ENCODE results near the gene SOX4. TPM values are rescaled to one million over a fixed set of nuclear protein-coding genes. Genes with fewer than 3 reads are reported as not detected.
A peak's percentile ranks its signal among the peaks of the same experiment; 100 is the strongest.

The SOX4 gene
- polyA plus RNA-seq, 1 of the 3 experiments (the other 2 are of a cell fraction): 5.5 TPM

- H3K9me3 ChIP-seq: no peaks in the 10 kb centered on the region
- peaks cover 12% of the 10 kb centered on the region for H3F3A ChIP-seq (replicated peaks; ENCODE audit: insufficient read depth)
- no peak for TF ChIP-seq FOXM1 (IDR thresholded peaks at IDR 0.05; ENCODE audit: low read depth)
- TF ChIP-seq TAF1 (IDR thresholded peaks at IDR 0.05; ENCODE audit: borderline replicate concordance, low read depth, low read length): peak; percentile 85
- TF ChIP-seq SIN3A (IDR thresholded peaks at IDR 0.05; ENCODE audit: borderline replicate concordance, low read depth, low read length): peak; percentile 67; the same call in 1 of the 2 replicates
- TF ChIP-seq SMC3 (IDR thresholded peaks at IDR 0.05; ENCODE audit: low read depth, low read length): peak; percentile 4; the same call in 1 of the 2 replicates
- no peak; the same call in 1 of the 2 replicates for TF ChIP-seq MXI1 (IDR thresholded peaks at IDR 0.05; ENCODE audit: low read depth, low read length)
- no peak for TF ChIP-seq FOSL2 (IDR thresholded peaks at IDR 0.05; ENCODE audit: borderline replicate concordance, low read depth)
- TF ChIP-seq REST (IDR thresholded peaks at IDR 0.05; ENCODE audit: low read depth, low read length): 0 out of 2 replicates have a peak, but pooled peaks have one; percentile 27
- peak; percentile 43; the same call in 1 of the 2 replicates for TF ChIP-seq NRF1 (IDR thresholded peaks at IDR 0.05; ENCODE audit: low read depth, low read length)
- TF ChIP-seq GABPA (IDR thresholded peaks at IDR 0.05; ENCODE audit: low read depth): peak; percentile 53; the same call in 1 of the 2 replicates
- TF ChIP-seq RAD21 (IDR thresholded peaks at IDR 0.05; ENCODE audit: low read length): no peak
- peak overlapping the region; percentile 75 for H3K9ac ChIP-seq
- no peaks in the 10 kb centered on the region for H3K9me2 ChIP-seq
- DNase-seq: peak; percentile 58
- H4K20me1 ChIP-seq (ENCODE audit: insufficient read depth): no peaks in the 10 kb centered on the region
- no peaks in the 10 kb centered on the region for H3K36me3 ChIP-seq (replicated peaks in 1 of 2; ENCODE audit: control insufficient read depth in 1 of 2, insufficient read depth in 2 of 2, low read length in 1 of 2)
- H2AFZ ChIP-seq (ENCODE audit: low read depth): peak overlapping the region; percentile 97
- ChIA-PET POLR2A (interaction anchor here (0.7 to 3.5 kb wide), 30 partner anchors 10 to 1860 kb away, joined by 3 to 50 read pairs (median 5); no protein-coding TSS in a partner anchor), CTCF (interaction anchor here (0.6 to 4.4 kb wide), 48 partner anchors 8 to 1858 kb away, joined by 3 to 53 read pairs (median 4); no protein-coding TSS in a partner anchor)
- WGBS (ENCODE audit: low lambda C conversion rate): under 1% methylated on average over 37 of the region's 53 CpGs
- peak overlapping the region; percentile 88 to 99 for H3K27ac ChIP-seq (ENCODE audit: low read depth in 2 of 2, low read length in 1 of 2)
- no peaks in the 10 kb centered on the region for H3K79me2 ChIP-seq (ENCODE audit: insufficient read depth)
- peaks cover 6 to 11% of the 10 kb centered on the region in 2 experiments; a peak in 3 of 4 replicates for H3K4me1 ChIP-seq (ENCODE audit: control insufficient read depth in 1 of 2, insufficient read depth in 2 of 2, low read depth in 1 of 2, low read length in 1 of 2)
- no peaks in the 10 kb centered on the region for H3K27me3 ChIP-seq (ENCODE audit: insufficient read depth)
- peak overlapping the region; percentile 78 to 86 for H3K4me3 ChIP-seq (ENCODE audit: low read depth in 2 of 2, low read length in 1 of 2)
- H3K4me2 ChIP-seq: peak overlapping the region; percentile 93
Measured at GRCh38 chr6:21588481-21589351, 4.8 kb upstream of the SOX4 start.
